Sciatic nerve (tissue), 2 donors: ENCODE results near the gene MAST4. TPM values are rescaled to one million over a fixed set of nuclear protein-coding genes. Genes with fewer than 3 reads are reported as not detected.

Source experiments
- ATAC-seq: fragments of 200-7000 bp; cut with Tn5 transposase; one replicate; pipeline ENCODE4 v1.9.1; 2020; ENCODE audit warnings: mild to moderate bottlenecking, moderate library complexity
- DNase-seq: peaks from one replicate; pipeline ENCODE4 v3.0.0-alpha.2; 2020; ENCODE audit warnings: low spot score
- intact Hi-C: fragments of 100-400 bp; cut with DNase I; formaldehyde crosslinking; loops from one replicate; pipeline ENCODE4 v1.14.2; 2022
- total RNA-seq: library from RNA; stranded (reverse); fragmentation: NEBNext Ultra II Directional; extraction: Animal tissue kit (Norgen Biotek cat#: 25700); gene quantifications from one replicate; pipeline ENCODE4 v1.2.1, GENCODE V29; 2021
- donor health status: DM: no; HTN: no; CAD: no.
- donor health status: DM: no; HTN: no; CAD: no.

The MAST4 gene
- total RNA-seq, 1 donor from 2014 or later = 47.9 TPM

GRCh38 chr5:66769839-66770617 lies 173.8 kb downstream of the MAST4 start:
- ATAC-seq (no peak), DNase-seq (no peak)
- intact Hi-C loops = loop anchor here (10.0 kb wide), 1 partner anchor 465 kb away; no protein-coding TSS in a partner anchor

GRCh38 chr5:66777868-66778267 lies 181.7 kb downstream of the MAST4 start:
- DNase-seq (no peak), ATAC-seq (no peak)
- intact Hi-C loops = no loop called here

GRCh38 chr5:66779528-66779927 lies 183.3 kb downstream of the MAST4 start:
- DNase-seq (no peak), ATAC-seq (no peak)
- intact Hi-C loops = no loop called here

- intact Hi-C loops = no loop called here
- no peak for ATAC-seq
- no peak for DNase-seq
Measured at GRCh38 chr5:66788556-66788955, 192.4 kb downstream of the MAST4 start.

GRCh38 chr5:66789434-66789833 lies 193.2 kb downstream of the MAST4 start:
- ATAC-seq (no peak), DNase-seq (no peak)
- intact Hi-C loops = no loop called here

- no peak for ATAC-seq
- no peak for DNase-seq
- intact Hi-C loops = no loop called here
Measured at GRCh38 chr5:66793049-66793448, 196.9 kb downstream of the MAST4 start.

GRCh38 chr5:66795682-66796081 lies 199.5 kb downstream of the MAST4 start:
- ATAC-seq (no peak), DNase-seq (no peak)
- intact Hi-C loops = no loop called here

GRCh38 chr5:66796305-66797292 lies 200.4 kb downstream of the MAST4 start:
- ATAC-seq = no peak
- intact Hi-C loops = no loop called here
- no peak for DNase-seq

GRCh38 chr5:66802941-66803340 lies 206.7 kb downstream of the MAST4 start:
- ATAC-seq (no peak), DNase-seq (no peak)
- intact Hi-C loops = no loop called here

GRCh38 chr5:66805514-66806430 lies 209.6 kb downstream of the MAST4 start:
- intact Hi-C loops = no loop called here
- ATAC-seq = no peak
- no peak for DNase-seq

- ATAC-seq (peak; percentile 91), DNase-seq (no peak)
- intact Hi-C loops = no loop called here
Measured at GRCh38 chr5:66807743-66808142, 211.6 kb downstream of the MAST4 start.

- ATAC-seq = no peak
- no peak for DNase-seq
- intact Hi-C loops = no loop called here
Measured at GRCh38 chr5:66808663-66809062, 212.5 kb downstream of the MAST4 start.

- ATAC-seq (no peak), DNase-seq (no peak)
- intact Hi-C loops = no loop called here
Measured at GRCh38 chr5:66810151-66810550, 214.0 kb downstream of the MAST4 start.

- no peak for ATAC-seq
- no peak for DNase-seq
- intact Hi-C loops = no loop called here
Measured at GRCh38 chr5:66810848-66811261, 214.7 kb downstream of the MAST4 start.

GRCh38 chr5:66812291-66812690 lies 216.1 kb downstream of the MAST4 start:
- DNase-seq = no peak
- intact Hi-C loops = no loop called here
- ATAC-seq = no peak

- DNase-seq = no peak
- no peak for ATAC-seq
- intact Hi-C loops = no loop called here
Measured at GRCh38 chr5:66813306-66813705, 217.1 kb downstream of the MAST4 start.

- ATAC-seq = peak; percentile 66
Measured at GRCh38 chr5:66814146-66814991, 218.2 kb downstream of the MAST4 start.

GRCh38 chr5:66818304-66818934 lies 222.2 kb downstream of the MAST4 start:
- intact Hi-C loops = no loop called here
- no peak for DNase-seq
- no peak for ATAC-seq

More at GRCh38 chr5:66814146-66814991, 218.2 kb downstream of the MAST4 start:
- DNase-seq = no peak
- intact Hi-C loops = no loop called here
